ENCODE results near the gene LHX3. TPM values are rescaled to one million over a fixed set of nuclear protein-coding genes. Genes with fewer than 3 reads are reported as not detected.

LHX3 gene
- total RNA-seq, 1 experiment from 2014 or later, result not detected

DNA sequence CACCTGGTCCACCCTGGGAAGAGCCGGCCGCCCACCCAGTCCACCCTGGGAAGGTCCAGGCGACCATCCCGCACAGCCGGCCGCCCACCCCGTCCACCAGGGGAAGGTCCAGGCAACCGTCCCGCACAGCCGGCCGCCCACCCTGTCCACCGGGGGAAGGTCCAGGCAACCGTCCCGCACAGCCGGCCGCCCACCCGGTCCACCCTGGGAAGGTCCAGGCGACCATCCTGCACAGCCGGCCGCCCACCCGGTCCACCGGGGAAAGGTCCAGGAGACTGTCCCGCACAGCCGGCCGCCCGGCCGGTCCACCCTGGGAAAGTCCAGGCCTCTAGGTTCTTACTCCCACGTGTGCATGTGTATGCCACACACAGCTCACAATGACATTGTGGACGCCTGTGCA, 47.4 kb upstream of the LHX3 start:
- DNase-seq, result no peak
- Histone ChIP-seq H3K14ac (ENCODE audit: insufficient read depth, low read length) (no peak overlapping the region; the same call in 1 of the 2 replicates), H4K5ac (ENCODE audit: insufficient read length, low read depth, low read length) (no peak overlapping the region), H2BK120ac (ENCODE audit: low read depth, low read length, poor library complexity, severe bottlenecking) (no peak overlapping the region), H3K23me2 (ENCODE audit: insufficient read length, low read depth, low read length, poor library complexity, severe bottlenecking) (no peaks in the 10 kb centered on the region), H4K91ac (ENCODE audit: insufficient read length, low read depth, low read length) (no peak overlapping the region), H3K4me1 (ENCODE audit: insufficient read depth, low read length) (no peaks in the 10 kb centered on the region), H4K8ac (replicated peaks; ENCODE audit: insufficient read length, low read depth, low read length) (no peak overlapping the region), H3K18ac (ENCODE audit: insufficient read length, low read depth, low read length) (no peak overlapping the region), H3K27ac (ENCODE audit: insufficient read length, low read depth, low read length) (no peak overlapping the region), H2BK20ac (ENCODE audit: low read depth, low read length, poor library complexity, severe bottlenecking) (no peak overlapping the region), H3K4ac (ENCODE audit: low read depth, low read length) (no peak overlapping the region), H2BK5ac (ENCODE audit: insufficient read length, low read length) (no peak overlapping the region), H3K23ac (ENCODE audit: insufficient read length, low read depth, low read length) (no peak overlapping the region), H3K4me2 (ENCODE audit: insufficient read depth, insufficient read length, low read length) (no peak overlapping the region), H2AFZ (ENCODE audit: low read length) (no peak overlapping the region), H3K79me1 (ENCODE audit: insufficient read depth, low read depth, low read length, poor library complexity, severe bottlenecking) (no peaks in the 10 kb centered on the region), H4K20me1 (ENCODE audit: control insufficient read depth, insufficient read depth, insufficient read length) (no peaks in the 10 kb centered on the region), H2AK5ac (ENCODE audit: insufficient read length, low read length) (no peak overlapping the region), H3K27me3 (ENCODE audit: insufficient read depth, low read length) (no peaks in the 10 kb centered on the region), H3K9me3 (ENCODE audit: control insufficient read depth, low read depth, low read length) (no peaks in the 10 kb centered on the region), H2BK15ac (ENCODE audit: low read depth, low read length) (no peak overlapping the region), H3K56ac (ENCODE audit: insufficient read length, low read depth, low read length) (no peak overlapping the region), H2BK12ac (ENCODE audit: insufficient read length, low read depth, low read length) (no peak overlapping the region), H3K9ac (ENCODE audit: extremely low read depth, insufficient read length, low read length) (no peak overlapping the region), H3T11ph (ENCODE audit: low read length) (no peak overlapping the region), H3K79me2 (ENCODE audit: insufficient read depth, low read length) (no peaks in the 10 kb centered on the region)
- H3K4me1 Mint-ChIP-seq, result peaks cover 11 to 19% of the 10 kb centered on the region in 2 experiments
- no CpG with 5 or more reads among the region's 29 CpGs for WGBS (ENCODE audit: extremely low coverage, insufficient read length, low lambda C conversion rate)
- no peaks in the 10 kb centered on the region for H3K9me3 Mint-ChIP-seq
- H3K27ac Mint-ChIP-seq, result no peak overlapping the region
- TF ChIP-seq CTCF (conservative IDR thresholded peaks at IDR 0.05), result no peak
- H3K4me3 Mint-ChIP-seq, result no peak overlapping the region
- peaks cover 5% of the 10 kb centered on the region for H3K27me3 Mint-ChIP-seq (ENCODE audit: low read depth)
- H3K36me3 Mint-ChIP-seq (ENCODE audit: insufficient read depth in 1 of 3, low read depth in 3 of 3), result no peaks in the 10 kb centered on the region

Measured in H9 (cell line).